HFFc6 (cell line): ENCODE results near the gene NOD1. TPM values are rescaled to one million over a fixed set of nuclear protein-coding genes. Genes with fewer than 3 reads are reported as not detected.
"Not testable (repeated sequence)": the region's sequence is repeated elsewhere in the genome, so short reads cannot be mapped to it uniquely, and the experiment has no call there.

Experiments used
- DNase-seq: peaks from one replicate; pipeline ENCODE4 v3.0.0-alpha.2; 2018
- H3K27ac Mint-ChIP-seq: 2 replicates; pipeline ENCODE4 v1.8.0; 2020; ENCODE audit warnings: mild to moderate bottlenecking, mixed read lengths
- H3K27me3 Mint-ChIP-seq: 2 replicates; pipeline ENCODE4 v1.8.0; 2021; ENCODE audit warnings: mild to moderate bottlenecking, moderate library complexity, mixed read lengths; ENCODE audit not compliant: insufficient read depth
- H3K36me3 Mint-ChIP-seq: 2 replicates; pipeline ENCODE4 v1.8.0; 2021; ENCODE audit warnings: low read depth, mixed read lengths
- H3K4me1 Mint-ChIP-seq: 2 replicates; pipeline ENCODE4 v1.8.0; 2020; ENCODE audit warnings: low read depth, mixed read lengths
- H3K4me3 Mint-ChIP-seq: 2 replicates; pipeline ENCODE4 v1.8.0; 2020; ENCODE audit warnings: mild to moderate bottlenecking, moderate library complexity, mixed read lengths
- H3K9me3 Mint-ChIP-seq: 2 replicates; pipeline ENCODE4 v1.8.0; 2020; ENCODE audit warnings: mild to moderate bottlenecking, mixed read lengths
- total RNA-seq, 6 experiments: library from RNA; stranded (reverse); fragmentation: NEBNext Ultra II Directional; extraction: Animal tissue kit (Norgen Biotek cat#: 25700); gene quantifications; 2 replicates in 1 of 6; 3 replicates in 5 of 6; pipeline ENCODE4 v1.2.3, GENCODE V29; 2021
- TF ChIP-seq, protein P1 (sequence below): fragments of 200-600 bp; sonication (generic); IDR thresholded peaks from 2 replicates; pipeline ENCODE4 v1.5.0; 2021; ENCODE audit warnings: antibody characterized with exemption, mild to moderate bottlenecking

The NOD1 gene
- total RNA-seq, 6 experiments from 2014 or later = 2.8 to 3.9 (median 3.0) TPM

DNA sequence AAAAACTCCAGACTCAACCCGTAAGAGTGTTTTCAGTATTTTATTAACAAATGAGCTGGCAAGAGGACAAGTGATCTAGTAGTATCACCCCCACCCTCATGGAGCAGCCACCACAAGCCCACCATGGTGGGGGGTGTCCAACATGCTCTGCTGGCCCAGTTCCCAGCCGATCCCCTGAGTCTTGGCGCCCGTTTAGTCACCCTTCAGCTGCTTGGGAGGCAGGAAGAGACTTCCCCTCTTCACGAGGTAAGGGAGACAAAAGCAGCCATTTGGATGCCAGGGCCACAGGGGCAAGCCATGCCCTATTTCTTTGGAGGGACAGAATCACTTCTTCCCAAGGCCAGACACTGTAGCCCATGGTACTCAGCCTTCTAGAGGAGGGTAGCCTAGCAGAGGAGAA lies 54.1 kb downstream of the NOD1 start:
- H3K36me3 Mint-ChIP-seq = peaks cover 17% of the 10 kb centered on the region
- no peak overlapping the region for H3K4me3 Mint-ChIP-seq
- H3K9me3 Mint-ChIP-seq = no peaks in the 10 kb centered on the region
- TF ChIP-seq, protein P1, sequence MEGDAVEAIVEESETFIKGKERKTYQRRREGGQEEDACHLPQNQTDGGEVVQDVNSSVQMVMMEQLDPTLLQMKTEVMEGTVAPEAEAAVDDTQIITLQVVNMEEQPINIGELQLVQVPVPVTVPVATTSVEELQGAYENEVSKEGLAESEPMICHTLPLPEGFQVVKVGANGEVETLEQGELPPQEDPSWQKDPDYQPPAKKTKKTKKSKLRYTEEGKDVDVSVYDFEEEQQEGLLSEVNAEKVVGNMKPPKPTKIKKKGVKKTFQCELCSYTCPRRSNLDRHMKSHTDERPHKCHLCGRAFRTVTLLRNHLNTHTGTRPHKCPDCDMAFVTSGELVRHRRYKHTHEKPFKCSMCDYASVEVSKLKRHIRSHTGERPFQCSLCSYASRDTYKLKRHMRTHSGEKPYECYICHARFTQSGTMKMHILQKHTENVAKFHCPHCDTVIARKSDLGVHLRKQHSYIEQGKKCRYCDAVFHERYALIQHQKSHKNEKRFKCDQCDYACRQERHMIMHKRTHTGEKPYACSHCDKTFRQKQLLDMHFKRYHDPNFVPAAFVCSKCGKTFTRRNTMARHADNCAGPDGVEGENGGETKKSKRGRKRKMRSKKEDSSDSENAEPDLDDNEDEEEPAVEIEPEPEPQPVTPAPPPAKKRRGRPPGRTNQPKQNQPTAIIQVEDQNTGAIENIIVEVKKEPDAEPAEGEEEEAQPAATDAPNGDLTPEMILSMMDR = no peak
- DNase-seq = no peak
- H3K27me3 Mint-ChIP-seq = no peaks in the 10 kb centered on the region
- no peak overlapping the region for H3K27ac Mint-ChIP-seq
- 0 out of 2 replicates have a peak, but pooled peaks cover 5% of the 10 kb centered on the region for H3K4me1 Mint-ChIP-seq

- Mint-ChIP-seq H3K27ac (no peak overlapping the region), H3K9me3 (no peaks in the 10 kb centered on the region), H3K4me1 (0 out of 2 replicates have a peak, but pooled peaks cover 5% of the 10 kb centered on the region), H3K27me3 (no peaks in the 10 kb centered on the region), H3K36me3 (peaks cover 17% of the 10 kb centered on the region), H3K4me3 (no peak overlapping the region)
- no peak for DNase-seq
- TF ChIP-seq, protein P1 = no peak
Measured at GRCh38 chr7:30423788-30424505, 54.6 kb downstream of the NOD1 start.

- Mint-ChIP-seq H3K4me1 (0 out of 2 replicates have a peak, but pooled peaks cover 5% of the 10 kb centered on the region), H3K27ac (no peak overlapping the region), H3K4me3 (no peak overlapping the region), H3K9me3 (no peaks in the 10 kb centered on the region), H3K36me3 (peaks cover 13% of the 10 kb centered on the region), H3K27me3 (no peaks in the 10 kb centered on the region)
- DNase-seq = no peak
- TF ChIP-seq, protein P1 = no peak
Measured at GRCh38 chr7:30422922-30423321, 55.7 kb downstream of the NOD1 start.

- no peak overlapping the region for H3K27ac Mint-ChIP-seq
- H3K36me3 Mint-ChIP-seq = peaks cover 8% of the 10 kb centered on the region
- no peak overlapping the region for H3K4me3 Mint-ChIP-seq
- TF ChIP-seq, protein P1 = no peak
- DNase-seq = no peak
- H3K4me1 Mint-ChIP-seq = 0 out of 2 replicates have a peak, but pooled peaks cover 5% of the 10 kb centered on the region
- H3K9me3 Mint-ChIP-seq = no peaks in the 10 kb centered on the region
- H3K27me3 Mint-ChIP-seq = no peaks in the 10 kb centered on the region
Measured at GRCh38 chr7:30421647-30422196, 56.9 kb downstream of the NOD1 start.

- Mint-ChIP-seq H3K9me3 (no peaks in the 10 kb centered on the region), H3K36me3 (no peaks in the 10 kb centered on the region), H3K27me3 (no peaks in the 10 kb centered on the region), H3K27ac (no peak overlapping the region), H3K4me1 (0 out of 2 replicates have a peak, but pooled peaks cover 5% of the 10 kb centered on the region), H3K4me3 (no peak overlapping the region)
- TF ChIP-seq, protein P1 = no peak
- DNase-seq = no peak
Measured at GRCh38 chr7:30420662-30421061, 57.9 kb downstream of the NOD1 start.

GRCh38 chr7:30420080-30420479 lies 58.5 kb downstream of the NOD1 start:
- not testable (repeated sequence) for H3K36me3 Mint-ChIP-seq, H3K27ac Mint-ChIP-seq, H3K9me3 Mint-ChIP-seq, H3K4me1 Mint-ChIP-seq, H3K27me3 Mint-ChIP-seq, DNase-seq, H3K4me3 Mint-ChIP-seq
